Muscle layer of duodenum (tissue), 2 donors: ENCODE data around the gene FANK1.

Experiments
- H3K27ac ChIP-seq: one replicate; pipeline ENCODE4 v1.7.0; 2013; ENCODE audit warnings: mild to moderate bottlenecking, low read length
- H3K27me3 ChIP-seq: one replicate; pipeline ENCODE4 v1.7.0; 2013; ENCODE audit warnings: low read depth, mild to moderate bottlenecking, control low read depth, low read length
- H3K36me3 ChIP-seq, 2 donors: one replicate each; pipeline ENCODE4 v1.7.0; 2013; ENCODE audit warnings: low read length in 2 of 2, control low read depth in 1 of 2, mild to moderate bottlenecking in 1 of 2; ENCODE audit not compliant: insufficient read depth in 2 of 2, control insufficient read depth in 1 of 2
- H3K4me1 ChIP-seq, 2 donors: one replicate each; pipeline ENCODE4 v1.7.0; 2013; ENCODE audit warnings: low read length in 2 of 2, mild to moderate bottlenecking in 2 of 2, control low read depth in 1 of 2, moderate library complexity in 1 of 2; ENCODE audit not compliant: insufficient read depth in 2 of 2, control insufficient read depth in 1 of 2
- H3K4me3 ChIP-seq, 2 donors: one replicate each; pipeline ENCODE4 v1.7.0; 2013; ENCODE audit warnings: low read length in 2 of 2, low read depth in 1 of 2, mild to moderate bottlenecking in 1 of 2
- H3K9me3 ChIP-seq, 2 donors: one replicate each; pipeline ENCODE4 v1.7.0; 2013; ENCODE audit warnings: low read length in 2 of 2, control low read depth in 1 of 2, mild to moderate bottlenecking in 1 of 2; ENCODE audit not compliant: control insufficient read depth in 1 of 2
- donor health status: healthy.

Gene FANK1

DNA sequence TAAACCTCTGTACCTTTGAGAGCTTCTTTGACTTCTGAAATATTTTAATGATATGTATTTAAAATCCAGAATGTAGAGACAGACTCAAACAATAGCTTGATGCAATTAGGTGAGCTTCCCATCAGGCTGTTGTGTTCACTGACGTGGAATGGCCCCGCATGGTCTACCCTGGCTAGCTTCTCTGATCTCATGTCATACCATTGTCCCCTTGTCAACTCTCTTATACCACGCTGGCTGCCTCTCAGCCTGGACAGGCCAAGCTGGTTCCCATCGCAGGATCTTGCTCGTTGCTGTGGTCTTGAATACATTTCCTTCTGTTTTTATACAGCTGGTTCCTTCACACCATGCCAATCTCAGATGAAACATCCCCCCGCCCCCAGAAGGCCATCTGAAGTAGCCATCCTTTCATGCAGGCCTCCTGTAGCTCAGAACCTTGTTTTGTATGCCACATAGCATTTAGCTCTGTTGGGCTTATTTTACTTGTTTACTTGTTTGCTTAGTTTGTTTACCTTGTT, 84.2 kb downstream of the FANK1 start:
- Histone ChIP-seq H3K27me3 (no peaks in the 10 kb centered on the region), H3K27ac (no peak overlapping the region), H3K4me3 (no peak overlapping the region), H3K9me3 (no peaks in the 10 kb centered on the region), H3K36me3 (no peaks in the 10 kb centered on the region), H3K4me1 (no peaks in the 10 kb centered on the region)

DNA sequence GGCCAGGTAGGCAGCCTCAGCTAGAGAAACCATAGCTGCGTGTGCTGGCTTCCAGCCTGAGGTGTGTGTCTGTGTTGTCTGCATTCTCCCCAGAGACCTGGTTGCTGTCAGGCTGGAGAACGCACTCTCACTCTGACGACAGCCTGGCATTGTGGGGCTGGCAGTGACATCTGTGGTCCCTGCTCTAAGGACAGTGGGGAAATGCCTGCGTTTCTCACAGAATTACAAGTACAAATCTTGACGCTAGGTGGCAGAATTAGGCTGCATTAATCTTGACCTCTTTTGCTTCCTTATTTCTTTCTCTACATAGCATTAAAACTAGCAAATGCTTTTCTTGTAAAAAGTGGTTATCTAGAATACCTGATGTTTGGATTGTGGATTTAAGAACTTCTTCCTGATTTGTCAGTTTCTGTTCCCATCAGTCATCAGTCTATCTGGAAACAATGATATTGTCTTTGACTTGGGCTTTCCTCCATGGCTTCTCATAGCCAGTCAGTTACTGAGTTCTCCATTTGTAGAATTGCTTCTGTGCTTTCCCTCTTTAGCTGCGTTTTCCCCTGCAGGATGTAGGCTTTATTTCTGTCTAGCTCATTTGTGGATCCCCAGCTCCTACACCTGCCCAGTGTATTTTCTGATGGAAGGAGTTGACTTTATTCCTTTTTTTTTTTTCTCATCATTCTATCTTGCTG, 86.0 kb downstream of the FANK1 start:
- Histone ChIP-seq H3K4me3 (no peak overlapping the region), H3K27me3 (no peaks in the 10 kb centered on the region), H3K27ac (no peak overlapping the region), H3K4me1 (no peaks in the 10 kb centered on the region), H3K36me3 (no peaks in the 10 kb centered on the region), H3K9me3 (no peaks in the 10 kb centered on the region)

DNA sequence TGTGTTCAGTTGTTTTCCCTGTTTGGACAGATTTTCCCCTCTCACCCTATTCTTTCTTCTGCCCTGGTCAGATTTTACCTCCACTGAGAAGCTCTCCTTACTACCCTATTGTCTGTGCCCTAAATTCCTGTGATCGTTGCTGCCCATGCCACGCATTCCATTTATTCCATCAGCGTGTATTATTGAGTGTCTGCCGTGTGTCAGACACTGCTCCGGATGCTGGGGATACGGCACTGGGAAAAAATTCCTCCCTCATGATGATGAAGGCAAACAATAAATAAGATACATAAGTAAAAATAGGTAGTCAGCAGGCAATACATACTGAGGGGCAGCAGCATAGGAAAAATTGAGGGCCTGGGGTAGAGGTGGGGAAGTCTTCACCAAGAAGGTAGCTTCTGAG, 86.8 kb downstream of the FANK1 start:
- H3K27ac ChIP-seq, result no peak overlapping the region
- H3K9me3 ChIP-seq, result no peaks in the 10 kb centered on the region
- H3K4me1 ChIP-seq, result no peaks in the 10 kb centered on the region
- no peaks in the 10 kb centered on the region for H3K27me3 ChIP-seq
- H3K4me3 ChIP-seq, result no peak overlapping the region
- H3K36me3 ChIP-seq, result no peaks in the 10 kb centered on the region

- H3K4me1 ChIP-seq, result no peaks in the 10 kb centered on the region
- no peaks in the 10 kb centered on the region for H3K36me3 ChIP-seq
- no peak overlapping the region for H3K4me3 ChIP-seq
- H3K9me3 ChIP-seq, result no peaks in the 10 kb centered on the region
- no peak overlapping the region for H3K27ac ChIP-seq
- no peaks in the 10 kb centered on the region for H3K27me3 ChIP-seq
These were observed 87.3 kb downstream of the FANK1 start for GRCh38 chr10:125983656-125984055.

DNA sequence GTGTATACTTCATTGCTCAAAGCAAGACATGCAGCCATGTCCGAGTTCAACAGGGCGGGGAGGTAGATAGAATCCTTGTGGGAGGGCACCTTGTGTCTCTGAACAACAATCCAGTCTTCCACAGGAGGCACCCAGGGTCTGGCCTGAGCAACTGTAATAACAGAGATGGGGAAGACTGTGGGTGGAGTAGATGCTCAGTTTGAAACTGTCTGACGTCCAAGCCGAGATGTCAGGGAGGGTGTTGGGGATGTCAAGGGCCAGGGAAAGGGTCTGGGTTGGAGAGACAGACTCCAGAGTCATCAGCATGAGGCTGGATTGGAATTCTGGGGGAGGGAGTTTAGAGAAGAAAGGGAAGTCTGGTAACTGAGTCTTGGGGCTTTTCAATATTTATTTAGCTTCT, 88.0 kb downstream of the FANK1 start:
- H3K27ac ChIP-seq, result no peak overlapping the region

GRCh38 chr10:125984865-125985495, 88.6 kb downstream of the FANK1 start:
- Histone ChIP-seq H3K27me3 (no peaks in the 10 kb centered on the region), H3K4me1 (no peaks in the 10 kb centered on the region), H3K27ac (no peak overlapping the region), H3K9me3 (no peaks in the 10 kb centered on the region), H3K36me3 (no peaks in the 10 kb centered on the region), H3K4me3 (no peak overlapping the region)

More for the DNA sequence above, 88.0 kb downstream of the FANK1 start:
- H3K4me1 ChIP-seq, result no peaks in the 10 kb centered on the region
- H3K9me3 ChIP-seq, result no peaks in the 10 kb centered on the region
- H3K27me3 ChIP-seq, result no peaks in the 10 kb centered on the region
- H3K36me3 ChIP-seq, result no peaks in the 10 kb centered on the region
- no peak overlapping the region for H3K4me3 ChIP-seq

DNA sequence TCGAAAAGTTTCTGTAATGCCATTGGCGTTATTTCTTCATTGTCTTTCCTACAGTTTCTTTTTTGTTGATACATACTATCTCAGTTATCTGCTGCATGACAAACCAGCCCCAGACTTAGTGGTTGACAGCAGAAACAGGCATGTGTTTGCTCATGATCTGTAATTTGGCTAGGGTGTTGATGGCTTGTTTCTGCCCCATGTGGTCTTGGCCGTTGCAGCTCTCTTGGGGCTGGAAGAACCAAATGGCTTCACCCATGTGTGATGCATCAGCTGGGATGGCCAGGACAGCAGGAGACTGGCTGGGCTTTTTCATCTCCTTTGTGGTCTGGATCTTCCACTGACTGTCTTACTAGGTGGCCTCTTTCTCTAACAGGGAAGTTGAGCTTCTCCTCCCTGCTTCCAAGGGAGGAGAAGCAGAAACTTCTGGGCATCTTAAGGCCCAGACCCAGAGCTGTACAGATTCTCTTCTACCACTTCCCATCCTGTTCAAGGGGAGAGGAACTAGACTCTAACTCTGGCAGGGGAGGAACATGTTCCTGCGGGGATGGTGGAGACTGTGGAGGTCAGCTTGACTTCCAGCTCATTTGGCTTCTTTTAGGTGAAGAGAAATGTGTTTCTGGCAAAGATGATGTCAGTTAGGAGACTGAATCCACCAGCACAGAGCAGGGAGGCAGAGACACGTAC, 89.3 kb downstream of the FANK1 start:
- H3K4me1 ChIP-seq, result no peaks in the 10 kb centered on the region

GRCh38 chr10:125989791-125990190, 93.4 kb downstream of the FANK1 start:
- Histone ChIP-seq H3K4me1 (no peaks in the 10 kb centered on the region), H3K36me3 (no peaks in the 10 kb centered on the region), H3K27me3 (no peaks in the 10 kb centered on the region), H3K27ac (no peak overlapping the region), H3K9me3 (no peaks in the 10 kb centered on the region), H3K4me3 (no peak overlapping the region)

More for the DNA sequence above, 89.3 kb downstream of the FANK1 start:
- H3K27me3 ChIP-seq, result no peaks in the 10 kb centered on the region
- no peaks in the 10 kb centered on the region for H3K36me3 ChIP-seq
- no peak overlapping the region for H3K27ac ChIP-seq
- no peak overlapping the region for H3K4me3 ChIP-seq
- H3K9me3 ChIP-seq, result no peaks in the 10 kb centered on the region

- no peaks in the 10 kb centered on the region for H3K27me3 ChIP-seq
These were observed 94.6 kb downstream of the FANK1 start for GRCh38 chr10:125990974-125991373.

DNA sequence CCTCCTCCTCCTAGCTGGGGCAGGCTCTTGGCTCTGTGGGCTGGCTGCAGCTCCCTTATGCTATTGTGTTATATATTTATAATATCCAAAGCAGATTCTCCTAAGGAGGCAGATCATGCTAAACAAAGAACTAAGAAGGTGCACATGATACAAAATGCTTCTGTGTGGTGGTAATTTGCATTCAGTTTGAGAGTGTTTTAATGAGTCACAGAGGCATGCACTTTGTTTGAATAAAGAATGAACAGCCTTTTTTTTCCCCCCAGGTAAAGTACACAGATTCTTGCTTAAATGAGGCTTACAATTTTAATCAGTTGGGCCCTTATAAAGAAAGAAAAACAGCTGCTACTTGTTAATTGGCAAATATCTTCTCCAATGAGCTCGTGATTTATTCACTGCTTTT, 95.0 kb downstream of the FANK1 start:
- no peaks in the 10 kb centered on the region for H3K9me3 ChIP-seq
- H3K4me1 ChIP-seq, result no peaks in the 10 kb centered on the region
- no peaks in the 10 kb centered on the region for H3K36me3 ChIP-seq
- no peak overlapping the region for H3K27ac ChIP-seq
- no peak overlapping the region for H3K4me3 ChIP-seq
- H3K27me3 ChIP-seq, result no peaks in the 10 kb centered on the region

More at GRCh38 chr10:125990974-125991373, 94.6 kb downstream of the FANK1 start:
- no peaks in the 10 kb centered on the region for H3K36me3 ChIP-seq
- H3K4me3 ChIP-seq, result no peak overlapping the region
- no peaks in the 10 kb centered on the region for H3K9me3 ChIP-seq
- H3K4me1 ChIP-seq, result no peaks in the 10 kb centered on the region
- no peak overlapping the region for H3K27ac ChIP-seq

GRCh38 chr10:125992254-125992653, 95.9 kb downstream of the FANK1 start:
- no peaks in the 10 kb centered on the region for H3K36me3 ChIP-seq
- H3K27me3 ChIP-seq, result no peaks in the 10 kb centered on the region
- H3K4me1 ChIP-seq, result no peaks in the 10 kb centered on the region
- no peak overlapping the region for H3K4me3 ChIP-seq
- no peaks in the 10 kb centered on the region for H3K9me3 ChIP-seq
- no peak overlapping the region for H3K27ac ChIP-seq
